Measurements from ENCODE around the gene BEND3. TPM values are rescaled to one million over a fixed set of nuclear protein-coding genes. Genes with fewer than 3 reads are reported as not detected.
A peak's percentile ranks its signal among the peaks of the same experiment; 100 is the strongest.

Gene BEND3
- total RNA-seq, 1 donor from 2014 or later: 10.5 TPM

- H3K4me3 Mint-ChIP-seq: no peak overlapping the region
- no peaks in the 10 kb centered on the region for H3K27me3 Mint-ChIP-seq (ENCODE audit: low read depth)
- no peak for DNase-seq (ENCODE audit: low spot score in 2 of 2, unreplicated experiment in 2 of 2)
- H3K36me3 Mint-ChIP-seq: peaks cover 10% of the 10 kb centered on the region
- H3K9me3 Mint-ChIP-seq: no peaks in the 10 kb centered on the region
- TF ChIP-seq, protein P1, sequence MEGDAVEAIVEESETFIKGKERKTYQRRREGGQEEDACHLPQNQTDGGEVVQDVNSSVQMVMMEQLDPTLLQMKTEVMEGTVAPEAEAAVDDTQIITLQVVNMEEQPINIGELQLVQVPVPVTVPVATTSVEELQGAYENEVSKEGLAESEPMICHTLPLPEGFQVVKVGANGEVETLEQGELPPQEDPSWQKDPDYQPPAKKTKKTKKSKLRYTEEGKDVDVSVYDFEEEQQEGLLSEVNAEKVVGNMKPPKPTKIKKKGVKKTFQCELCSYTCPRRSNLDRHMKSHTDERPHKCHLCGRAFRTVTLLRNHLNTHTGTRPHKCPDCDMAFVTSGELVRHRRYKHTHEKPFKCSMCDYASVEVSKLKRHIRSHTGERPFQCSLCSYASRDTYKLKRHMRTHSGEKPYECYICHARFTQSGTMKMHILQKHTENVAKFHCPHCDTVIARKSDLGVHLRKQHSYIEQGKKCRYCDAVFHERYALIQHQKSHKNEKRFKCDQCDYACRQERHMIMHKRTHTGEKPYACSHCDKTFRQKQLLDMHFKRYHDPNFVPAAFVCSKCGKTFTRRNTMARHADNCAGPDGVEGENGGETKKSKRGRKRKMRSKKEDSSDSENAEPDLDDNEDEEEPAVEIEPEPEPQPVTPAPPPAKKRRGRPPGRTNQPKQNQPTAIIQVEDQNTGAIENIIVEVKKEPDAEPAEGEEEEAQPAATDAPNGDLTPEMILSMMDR (IDR thresholded peaks at IDR 0.05; ENCODE audit: unreplicated experiment): no peak
- no peak overlapping the region for H3K27ac Mint-ChIP-seq
- peaks cover 8% of the 10 kb centered on the region for H3K4me1 Mint-ChIP-seq
These were observed 82.2 kb downstream of the BEND3 start for GRCh38 chr6:107033126-107033525.

GRCh38 chr6:107032051-107032450 lies 83.3 kb downstream of the BEND3 start:
- no peak overlapping the region for H3K27ac Mint-ChIP-seq
- DNase-seq (ENCODE audit: low spot score in 2 of 2, unreplicated experiment in 2 of 2): no peak
- peaks cover 10% of the 10 kb centered on the region for H3K36me3 Mint-ChIP-seq
- no peaks in the 10 kb centered on the region for H3K27me3 Mint-ChIP-seq (ENCODE audit: low read depth)
- H3K9me3 Mint-ChIP-seq: no peaks in the 10 kb centered on the region
- H3K4me1 Mint-ChIP-seq: peaks cover 8% of the 10 kb centered on the region
- no peak overlapping the region for H3K4me3 Mint-ChIP-seq
- TF ChIP-seq, protein P1 (IDR thresholded peaks at IDR 0.05; ENCODE audit: unreplicated experiment): no peak

- no peak for DNase-seq (ENCODE audit: low spot score in 2 of 2, unreplicated experiment in 2 of 2)
- Mint-ChIP-seq H3K36me3 (peaks cover 5% of the 10 kb centered on the region), H3K27me3 (ENCODE audit: low read depth) (no peaks in the 10 kb centered on the region), H3K4me3 (peak overlapping the region; percentile 99), H3K4me1 (peaks cover 8% of the 10 kb centered on the region), H3K27ac (no peak overlapping the region), H3K9me3 (no peaks in the 10 kb centered on the region)
- TF ChIP-seq, protein P1 (IDR thresholded peaks at IDR 0.05; ENCODE audit: unreplicated experiment): no peak
These were observed 85.2 kb downstream of the BEND3 start for GRCh38 chr6:107030151-107030550.

DNA sequence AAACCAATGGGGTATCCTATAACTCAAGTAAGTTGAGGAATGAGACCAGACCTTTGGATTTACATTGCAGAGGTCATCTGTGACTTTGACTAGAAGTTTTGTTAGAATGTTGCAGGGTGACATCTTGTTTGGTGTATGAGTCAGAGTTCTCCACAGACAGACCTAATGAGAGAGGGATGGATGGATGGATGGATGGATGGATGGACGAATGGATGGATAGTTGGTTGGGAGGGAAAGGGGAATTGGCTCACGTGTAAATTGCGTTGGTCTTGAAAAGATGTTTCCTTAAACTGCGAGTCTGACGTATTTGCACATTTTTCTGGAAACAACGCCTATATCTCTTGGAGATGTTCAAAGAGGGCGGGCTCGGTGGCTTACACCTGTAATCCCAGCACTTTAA lies 88.3 kb downstream of the BEND3 start:
- no peak overlapping the region for H3K27ac Mint-ChIP-seq
- no peaks in the 10 kb centered on the region for H3K27me3 Mint-ChIP-seq (ENCODE audit: low read depth)
- peaks cover 8% of the 10 kb centered on the region for H3K4me1 Mint-ChIP-seq
- TF ChIP-seq, protein P1 (IDR thresholded peaks at IDR 0.05; ENCODE audit: unreplicated experiment): no peak
- DNase-seq (ENCODE audit: low spot score in 2 of 2, unreplicated experiment in 2 of 2): no peak
- H3K4me3 Mint-ChIP-seq: peak overlapping the region; percentile 50
- H3K36me3 Mint-ChIP-seq: peaks cover 3% of the 10 kb centered on the region
- H3K9me3 Mint-ChIP-seq: no peaks in the 10 kb centered on the region

DNA sequence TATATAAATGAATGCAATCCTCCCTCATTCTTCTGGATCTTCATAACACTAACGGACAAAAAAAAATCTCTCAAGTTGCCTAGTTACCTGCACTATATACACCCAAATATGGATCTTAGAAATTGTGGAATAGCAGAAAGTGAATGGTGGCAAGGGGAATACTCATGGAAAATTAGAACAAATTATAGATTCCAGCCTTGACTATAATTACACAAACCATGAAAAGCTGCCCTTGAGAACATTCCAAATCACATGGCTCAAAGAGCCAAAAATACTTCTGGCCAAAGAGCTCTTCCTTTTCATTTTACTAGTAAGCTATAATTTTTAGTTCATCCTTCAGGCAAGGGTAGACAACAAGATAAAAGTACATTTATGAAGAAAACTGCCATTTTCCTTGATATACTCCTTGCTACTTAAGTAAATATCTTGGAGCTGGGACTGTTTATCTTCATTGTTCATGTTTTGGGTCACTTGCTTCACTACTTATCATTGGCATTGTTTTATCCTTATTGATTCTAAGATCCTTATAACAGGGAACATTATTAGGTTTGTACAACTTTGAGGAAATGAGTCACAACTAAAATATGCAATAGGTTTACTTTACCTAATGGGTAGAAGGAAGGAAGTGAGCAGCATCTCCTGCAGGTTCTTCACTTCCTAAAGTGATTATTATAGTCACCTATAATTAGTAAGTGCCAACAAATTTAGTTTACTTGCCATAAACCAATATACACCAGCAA lies 93.7 kb downstream of the BEND3 start:
- Mint-ChIP-seq H3K27ac (no peak overlapping the region), H3K27me3 (ENCODE audit: low read depth) (no peaks in the 10 kb centered on the region), H3K4me1 (peaks cover 5% of the 10 kb centered on the region), H3K9me3 (no peaks in the 10 kb centered on the region), H3K4me3 (no peak overlapping the region), H3K36me3 (no peaks in the 10 kb centered on the region)
- TF ChIP-seq, protein P1 (IDR thresholded peaks at IDR 0.05; ENCODE audit: unreplicated experiment): no peak
- DNase-seq (ENCODE audit: low spot score in 2 of 2, unreplicated experiment in 2 of 2): no peak
